ENCODE results near the gene UBE2H. TPM values are rescaled to one million over a fixed set of nuclear protein-coding genes. Genes with fewer than 3 reads are reported as not detected.
"Not testable (repeated sequence)": the region's sequence is repeated elsewhere in the genome, so short reads cannot be mapped to it uniquely, and the experiment has no call there.

The UBE2H gene
- total RNA-seq, 3 donors from 2014 or later = 39.6 to 85.9 (median 40.0) TPM

DNA sequence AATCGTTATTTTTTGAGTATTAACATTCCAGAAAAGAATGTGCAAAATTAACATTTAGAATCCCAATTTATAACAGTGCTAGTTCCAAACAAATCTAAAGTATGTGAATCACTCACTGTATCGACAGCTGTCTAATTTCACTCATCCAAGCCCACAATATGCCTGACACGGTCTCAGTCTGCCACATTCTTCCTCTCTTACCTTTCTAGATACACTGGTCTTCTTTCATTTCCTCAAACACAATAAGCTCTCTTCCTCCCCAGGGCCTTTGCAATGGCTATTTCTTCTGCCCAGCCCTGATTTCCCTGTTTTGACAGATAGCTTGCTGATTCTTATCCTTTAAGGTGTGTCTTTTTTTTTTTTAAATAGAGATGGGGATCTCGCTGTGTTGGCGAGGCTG is 48.8 kb downstream of the UBE2H start:
- H3K36me3 ChIP-seq (ENCODE audit: low read depth) = no peaks in the 10 kb centered on the region
- H3K9me3 ChIP-seq = no peaks in the 10 kb centered on the region
- H3K4me1 ChIP-seq (ENCODE audit: low read depth) = peaks cover 13% of the 10 kb centered on the region
- TF ChIP-seq, protein P1, sequence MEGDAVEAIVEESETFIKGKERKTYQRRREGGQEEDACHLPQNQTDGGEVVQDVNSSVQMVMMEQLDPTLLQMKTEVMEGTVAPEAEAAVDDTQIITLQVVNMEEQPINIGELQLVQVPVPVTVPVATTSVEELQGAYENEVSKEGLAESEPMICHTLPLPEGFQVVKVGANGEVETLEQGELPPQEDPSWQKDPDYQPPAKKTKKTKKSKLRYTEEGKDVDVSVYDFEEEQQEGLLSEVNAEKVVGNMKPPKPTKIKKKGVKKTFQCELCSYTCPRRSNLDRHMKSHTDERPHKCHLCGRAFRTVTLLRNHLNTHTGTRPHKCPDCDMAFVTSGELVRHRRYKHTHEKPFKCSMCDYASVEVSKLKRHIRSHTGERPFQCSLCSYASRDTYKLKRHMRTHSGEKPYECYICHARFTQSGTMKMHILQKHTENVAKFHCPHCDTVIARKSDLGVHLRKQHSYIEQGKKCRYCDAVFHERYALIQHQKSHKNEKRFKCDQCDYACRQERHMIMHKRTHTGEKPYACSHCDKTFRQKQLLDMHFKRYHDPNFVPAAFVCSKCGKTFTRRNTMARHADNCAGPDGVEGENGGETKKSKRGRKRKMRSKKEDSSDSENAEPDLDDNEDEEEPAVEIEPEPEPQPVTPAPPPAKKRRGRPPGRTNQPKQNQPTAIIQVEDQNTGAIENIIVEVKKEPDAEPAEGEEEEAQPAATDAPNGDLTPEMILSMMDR (IDR thresholded peaks at IDR 0.05) = no peak
- ATAC-seq (no peak), DNase-seq (no peak)
- intact Hi-C loops (cut with DNase I, micrococcal nuclease) = no loop called here
- no peak overlapping the region for H3K4me3 ChIP-seq

DNA sequence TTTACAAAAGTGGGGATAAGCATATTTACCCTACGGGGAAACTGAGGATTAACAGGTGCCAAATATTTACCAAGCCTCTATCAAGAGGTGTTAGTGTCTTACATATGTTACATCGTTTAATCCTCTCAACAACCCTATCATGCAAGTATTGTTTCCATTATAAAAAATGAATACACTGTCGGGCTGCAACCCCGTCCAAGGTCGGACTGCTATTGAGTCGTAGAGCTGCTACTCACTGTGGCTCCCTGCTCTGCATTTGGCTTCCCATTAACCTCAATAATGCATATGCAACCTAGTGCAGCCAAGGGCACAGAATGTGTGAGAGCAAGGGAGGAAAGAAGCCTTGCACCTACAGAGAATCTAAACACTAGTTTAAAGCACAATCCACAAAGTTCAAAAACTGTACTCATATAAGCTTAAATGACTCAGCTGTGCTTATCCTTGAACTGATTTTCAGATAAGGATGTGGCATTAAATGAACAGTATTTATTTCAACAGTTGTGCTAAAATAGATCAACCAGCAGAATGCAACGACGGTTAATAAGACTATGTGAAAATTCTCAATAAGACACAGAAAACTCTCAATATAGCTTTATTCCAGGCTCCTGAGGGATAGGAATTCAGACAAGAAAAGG is 49.9 kb downstream of the UBE2H start:
- DNase-seq = no peak
- ATAC-seq = no peak
- intact Hi-C loops (cut with DNase I, micrococcal nuclease) = no loop called here
- Histone ChIP-seq H3K9me3 (no peaks in the 10 kb centered on the region), H3K4me3 (no peak overlapping the region), H3K36me3 (ENCODE audit: low read depth) (no peaks in the 10 kb centered on the region), H3K4me1 (ENCODE audit: low read depth) (peaks cover 8% of the 10 kb centered on the region)
- TF ChIP-seq, protein P1 (IDR thresholded peaks at IDR 0.05) = no peak

DNA sequence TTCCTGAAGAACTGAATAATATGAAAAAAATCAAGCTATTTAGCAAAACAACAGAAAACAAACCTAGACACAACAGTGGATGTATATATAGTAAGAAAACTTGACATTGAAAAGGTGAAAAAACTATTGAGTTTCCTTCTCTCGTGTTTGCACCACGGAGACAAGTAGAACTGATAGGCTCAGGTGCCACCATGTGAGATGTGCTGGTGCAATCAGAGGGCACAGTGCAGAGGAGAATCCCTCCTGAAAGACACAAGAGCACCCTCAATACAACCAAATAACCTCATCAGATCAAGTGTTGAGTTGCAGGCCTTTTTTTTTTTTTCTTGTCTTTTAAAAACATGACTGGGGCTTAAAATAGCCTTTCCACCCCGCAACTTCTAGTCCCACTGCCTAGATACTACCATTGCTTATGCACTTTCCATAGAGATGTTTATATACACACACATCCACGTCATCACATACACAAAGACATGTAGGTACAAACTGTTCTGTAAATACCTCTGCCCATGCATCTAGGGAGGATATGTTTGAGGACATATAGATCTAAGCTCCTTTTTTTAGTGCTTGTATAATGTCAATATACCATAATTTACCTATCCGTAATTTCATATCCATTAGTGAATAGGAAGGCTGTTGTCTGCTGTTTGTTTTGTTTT is 54.1 kb downstream of the UBE2H start:
- H3K4me3 ChIP-seq = no peak overlapping the region
- ATAC-seq (no peak), DNase-seq (no peak)
- intact Hi-C loops (cut with DNase I, micrococcal nuclease) = no loop called here
- H3K4me1 ChIP-seq (ENCODE audit: low read depth) = no peaks in the 10 kb centered on the region
- TF ChIP-seq, protein P1 (IDR thresholded peaks at IDR 0.05) = no peak
- no peaks in the 10 kb centered on the region for H3K36me3 ChIP-seq (ENCODE audit: low read depth)
- no peaks in the 10 kb centered on the region for H3K9me3 ChIP-seq

DNA sequence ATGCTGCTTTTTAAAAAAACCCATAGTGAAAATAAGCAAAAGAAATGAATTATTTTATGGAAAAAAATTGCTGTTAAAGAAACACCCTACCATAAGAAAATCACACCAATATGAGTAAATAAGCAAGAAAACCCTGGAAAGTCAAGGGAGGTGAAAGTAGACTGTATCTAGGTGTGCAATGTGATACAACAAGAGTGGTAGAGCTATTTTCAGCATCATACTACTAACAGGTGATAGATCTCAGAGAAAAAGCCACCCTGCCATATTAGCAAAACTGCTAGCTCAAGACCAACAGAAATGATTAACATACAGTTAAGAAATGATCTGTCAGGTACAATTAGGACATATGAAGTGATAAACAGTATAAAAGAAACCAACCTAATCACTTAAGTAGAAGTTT is 54.8 kb downstream of the UBE2H start:
- Histone ChIP-seq H3K36me3 (ENCODE audit: low read depth) (no peaks in the 10 kb centered on the region), H3K9me3 (no peaks in the 10 kb centered on the region), H3K4me1 (ENCODE audit: low read depth) (no peaks in the 10 kb centered on the region), H3K4me3 (no peak overlapping the region)
- no peak for DNase-seq
- ATAC-seq = no peak
- intact Hi-C loops (cut with DNase I, micrococcal nuclease) = no loop called here
- TF ChIP-seq, protein P1 (IDR thresholded peaks at IDR 0.05) = no peak

DNA sequence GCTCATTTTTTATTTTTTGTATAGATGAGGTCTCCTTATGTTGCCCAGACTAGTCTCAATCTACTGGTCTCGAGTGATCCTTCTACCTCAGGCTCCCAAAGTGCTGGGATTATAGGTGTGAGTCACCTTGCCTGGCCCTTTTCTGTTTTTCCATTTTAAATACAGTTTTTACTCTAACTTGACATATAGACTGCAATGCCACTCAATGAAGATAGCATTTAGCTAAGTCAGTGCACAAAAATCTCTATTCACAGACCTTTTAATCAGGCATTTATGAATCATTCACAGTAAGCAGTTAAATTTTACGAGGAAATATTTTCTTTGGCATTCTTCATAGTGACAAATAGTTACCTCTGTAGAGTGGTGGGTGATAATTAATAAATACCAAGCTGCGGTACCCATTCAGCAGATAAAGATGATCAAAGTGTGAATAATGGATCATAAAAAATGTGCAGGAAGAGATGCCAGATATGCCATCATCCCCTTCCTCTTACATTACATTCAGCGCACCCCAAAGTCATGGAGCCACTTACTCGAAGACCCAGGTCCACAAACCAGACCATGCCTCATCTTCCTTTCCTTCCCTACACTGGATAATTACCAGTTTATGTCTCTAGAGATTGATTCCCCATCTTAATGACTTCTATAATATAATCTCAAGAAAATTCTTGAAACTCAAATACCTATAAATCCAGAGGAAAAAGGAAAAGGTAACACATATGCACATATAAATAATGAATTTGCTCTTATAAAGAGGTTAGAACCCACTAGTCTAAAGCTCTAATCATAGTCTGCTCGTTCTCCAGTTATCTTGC is 56.0 kb downstream of the UBE2H start:
- intact Hi-C loops (cut with DNase I, micrococcal nuclease) = no loop called here
- ATAC-seq (no peak), DNase-seq (no peak)
- no peaks in the 10 kb centered on the region for H3K9me3 ChIP-seq
- no peaks in the 10 kb centered on the region for H3K36me3 ChIP-seq (ENCODE audit: low read depth)
- TF ChIP-seq, protein P1 (IDR thresholded peaks at IDR 0.05) = no peak
- no peaks in the 10 kb centered on the region for H3K4me1 ChIP-seq (ENCODE audit: low read depth)
- no peak overlapping the region for H3K4me3 ChIP-seq

DNA sequence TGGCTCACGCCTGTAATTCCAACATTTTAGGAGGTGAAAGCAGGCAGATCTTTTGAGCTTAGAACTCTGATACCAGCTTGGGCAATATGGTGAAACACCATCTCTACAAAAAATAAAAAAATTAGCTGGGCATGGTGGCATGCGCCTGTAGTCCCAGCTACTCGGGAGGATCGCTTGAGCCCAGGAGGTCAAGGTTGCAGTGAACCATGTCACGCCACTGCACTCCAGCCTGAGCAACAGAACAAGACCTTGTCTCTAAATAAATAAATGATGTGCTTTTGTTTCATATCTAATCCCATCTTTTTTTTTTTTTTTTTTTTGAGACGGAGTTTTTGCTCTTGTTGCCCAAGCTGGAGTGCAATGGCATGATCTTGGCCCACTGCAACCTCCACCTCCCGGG is 58.6 kb downstream of the UBE2H start:
- DNase-seq; H3K4me1 ChIP-seq (ENCODE audit: low read depth); H3K9me3 ChIP-seq; H3K4me3 ChIP-seq; ATAC-seq; H3K36me3 ChIP-seq (ENCODE audit: low read depth); intact Hi-C loops (cut with DNase I, micrococcal nuclease): not testable (repeated sequence)
